NCI-H1092 treated with DMSO at 0.1 percent for 48 hours (cell line): Measurements from ENCODE around the gene PPP4R1.
"Not testable (repeated sequence)": the region's sequence is repeated elsewhere in the genome, so short reads cannot be mapped to it uniquely, and the experiment has no call there.

Source experiments
- DNase-seq: peaks from one replicate; lab custom pipeline; 2025; lab: John Stamatoyannopoulos, UW

PPP4R1 gene, protein sequence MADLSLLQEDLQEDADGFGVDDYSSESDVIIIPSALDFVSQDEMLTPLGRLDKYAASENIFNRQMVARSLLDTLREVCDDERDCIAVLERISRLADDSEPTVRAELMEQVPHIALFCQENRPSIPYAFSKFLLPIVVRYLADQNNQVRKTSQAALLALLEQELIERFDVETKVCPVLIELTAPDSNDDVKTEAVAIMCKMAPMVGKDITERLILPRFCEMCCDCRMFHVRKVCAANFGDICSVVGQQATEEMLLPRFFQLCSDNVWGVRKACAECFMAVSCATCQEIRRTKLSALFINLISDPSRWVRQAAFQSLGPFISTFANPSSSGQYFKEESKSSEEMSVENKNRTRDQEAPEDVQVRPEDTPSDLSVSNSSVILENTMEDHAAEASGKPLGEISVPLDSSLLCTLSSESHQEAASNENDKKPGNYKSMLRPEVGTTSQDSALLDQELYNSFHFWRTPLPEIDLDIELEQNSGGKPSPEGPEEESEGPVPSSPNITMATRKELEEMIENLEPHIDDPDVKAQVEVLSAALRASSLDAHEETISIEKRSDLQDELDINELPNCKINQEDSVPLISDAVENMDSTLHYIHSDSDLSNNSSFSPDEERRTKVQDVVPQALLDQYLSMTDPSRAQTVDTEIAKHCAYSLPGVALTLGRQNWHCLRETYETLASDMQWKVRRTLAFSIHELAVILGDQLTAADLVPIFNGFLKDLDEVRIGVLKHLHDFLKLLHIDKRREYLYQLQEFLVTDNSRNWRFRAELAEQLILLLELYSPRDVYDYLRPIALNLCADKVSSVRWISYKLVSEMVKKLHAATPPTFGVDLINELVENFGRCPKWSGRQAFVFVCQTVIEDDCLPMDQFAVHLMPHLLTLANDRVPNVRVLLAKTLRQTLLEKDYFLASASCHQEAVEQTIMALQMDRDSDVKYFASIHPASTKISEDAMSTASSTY

DNA sequence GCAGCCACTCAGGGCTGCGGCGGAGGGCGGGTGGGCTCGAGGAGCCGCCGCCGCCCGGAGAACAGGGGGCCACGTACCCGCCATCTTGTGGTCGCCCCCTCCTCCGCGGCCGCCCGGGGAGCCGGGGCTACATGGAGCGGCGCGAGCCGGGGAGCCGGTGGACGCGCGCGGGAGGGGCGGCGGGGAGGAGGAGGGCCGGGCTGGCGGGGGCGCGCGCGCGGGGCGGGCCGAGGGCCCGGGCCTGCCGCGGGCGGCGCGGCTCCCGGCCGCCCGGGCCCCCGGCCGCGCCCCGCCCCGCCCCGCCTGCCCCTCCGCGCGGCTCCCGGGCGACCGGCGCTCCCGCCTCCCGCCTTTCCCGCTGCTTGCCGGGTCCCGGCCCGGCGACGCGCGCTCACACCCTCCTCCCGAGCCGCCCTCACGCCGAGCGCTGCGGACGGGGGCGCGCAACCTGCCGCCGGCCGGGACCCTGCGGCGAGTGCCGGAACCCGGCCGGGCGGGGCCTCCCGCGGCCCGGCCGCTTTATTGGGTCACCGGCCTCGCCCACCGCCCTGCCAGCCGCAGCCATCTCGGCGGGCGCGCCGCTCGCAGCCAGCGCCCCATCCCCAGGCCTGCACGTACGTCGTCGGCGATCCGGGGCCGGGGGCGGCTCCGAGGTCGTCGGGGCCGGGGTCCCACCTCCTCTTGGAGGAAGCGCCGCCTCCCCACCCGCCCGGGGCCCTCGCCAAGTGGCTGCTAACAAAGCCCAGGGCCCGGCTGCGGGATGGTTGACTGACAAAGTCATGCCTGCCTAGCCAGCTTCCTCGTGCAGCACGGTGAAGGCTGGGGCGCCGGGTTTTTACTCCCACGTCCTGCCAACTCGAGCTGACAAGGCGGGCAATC, at the start of gene PPP4R1:
Gene PPP4R1, minus strand, starts transcription at position 159 of the 879 bp plus-strand sequence. Its CDS starts 75 bp downstream, at position 84.
- peak; percentile 27 for DNase-seq

DNA sequence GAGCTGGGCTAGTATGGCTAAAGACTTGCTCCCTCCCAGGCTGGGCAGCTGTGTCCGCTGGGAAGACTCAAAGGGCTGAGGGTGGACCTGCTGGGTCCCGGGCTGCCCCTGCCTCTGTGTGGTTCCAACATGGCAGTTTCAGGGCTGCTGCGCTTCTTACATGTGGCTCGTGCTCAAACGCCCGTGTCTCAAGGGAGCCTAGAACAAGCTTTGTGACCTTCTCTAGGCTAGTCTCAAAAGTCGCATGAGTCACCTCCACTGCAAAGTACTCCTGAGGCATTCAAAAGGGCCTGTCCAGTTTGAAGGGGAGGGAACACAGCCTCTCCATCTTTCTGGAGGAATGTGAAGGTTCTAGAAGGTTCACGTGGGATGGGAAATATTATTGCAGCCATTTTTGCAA, 49.0 kb upstream of the PPP4R1 start:
- DNase-seq, result no peak

DNA sequence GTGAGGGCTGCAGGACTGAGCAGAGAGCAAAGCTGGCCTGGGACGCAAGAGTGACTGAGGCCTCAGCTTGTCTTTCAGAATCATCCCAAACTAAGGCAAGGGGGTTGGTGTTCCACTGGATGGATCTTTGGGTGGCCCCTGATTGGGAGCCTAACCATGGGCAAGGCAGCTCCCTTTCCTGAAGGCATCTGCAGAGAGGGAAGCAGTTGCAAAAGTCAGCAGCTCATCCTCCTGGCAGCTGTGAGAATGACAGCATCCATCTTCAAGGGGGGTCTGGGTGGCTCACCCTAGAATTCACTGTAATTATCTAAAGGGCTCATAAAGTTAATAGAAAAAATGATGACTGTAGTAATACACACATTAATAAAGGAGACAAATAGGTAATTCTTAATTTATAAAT, 47.2 kb upstream of the PPP4R1 start:
- DNase-seq, result no peak

DNA sequence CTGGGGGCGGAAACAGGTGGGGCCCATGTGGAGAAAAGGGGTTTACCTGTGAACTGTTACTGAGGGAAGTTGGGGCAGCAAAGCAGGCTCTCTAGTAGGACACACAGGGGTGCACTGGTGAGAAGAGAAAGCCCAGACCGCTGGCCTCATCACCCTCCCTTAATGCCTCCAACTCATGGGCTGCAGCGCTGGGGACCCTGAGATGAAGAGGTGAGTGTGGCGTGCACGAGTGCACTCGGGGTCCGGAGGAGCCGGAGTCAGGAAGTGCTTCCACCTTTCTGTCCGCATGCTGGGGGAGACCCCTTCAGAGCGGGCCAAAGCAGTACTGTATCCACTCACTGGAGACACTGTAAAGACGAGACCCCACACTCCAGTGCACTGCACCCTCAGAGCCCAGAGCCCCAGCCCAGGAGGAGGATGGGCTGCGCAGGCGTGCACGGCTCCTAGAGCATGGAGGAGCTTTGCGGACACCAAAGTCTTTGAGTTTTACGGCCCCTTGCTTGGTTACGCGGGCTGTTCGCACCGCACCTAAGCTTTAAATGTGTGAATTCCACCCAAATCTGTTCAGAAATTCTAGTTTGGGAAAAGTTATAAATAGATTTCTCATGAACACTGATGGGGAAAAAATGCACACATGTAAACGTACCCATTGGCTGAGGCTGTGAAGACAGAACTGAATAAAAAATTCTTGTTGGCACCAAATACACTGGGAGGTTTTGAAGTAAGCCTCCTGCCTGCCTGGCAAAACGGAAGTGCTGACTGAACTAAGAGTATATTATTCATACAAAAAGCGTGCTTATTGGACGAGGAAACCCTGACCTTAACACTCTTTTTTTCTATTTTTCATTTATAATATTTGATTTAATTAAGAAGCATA, 45.4 kb upstream of the PPP4R1 start:
- no peak for DNase-seq

DNA sequence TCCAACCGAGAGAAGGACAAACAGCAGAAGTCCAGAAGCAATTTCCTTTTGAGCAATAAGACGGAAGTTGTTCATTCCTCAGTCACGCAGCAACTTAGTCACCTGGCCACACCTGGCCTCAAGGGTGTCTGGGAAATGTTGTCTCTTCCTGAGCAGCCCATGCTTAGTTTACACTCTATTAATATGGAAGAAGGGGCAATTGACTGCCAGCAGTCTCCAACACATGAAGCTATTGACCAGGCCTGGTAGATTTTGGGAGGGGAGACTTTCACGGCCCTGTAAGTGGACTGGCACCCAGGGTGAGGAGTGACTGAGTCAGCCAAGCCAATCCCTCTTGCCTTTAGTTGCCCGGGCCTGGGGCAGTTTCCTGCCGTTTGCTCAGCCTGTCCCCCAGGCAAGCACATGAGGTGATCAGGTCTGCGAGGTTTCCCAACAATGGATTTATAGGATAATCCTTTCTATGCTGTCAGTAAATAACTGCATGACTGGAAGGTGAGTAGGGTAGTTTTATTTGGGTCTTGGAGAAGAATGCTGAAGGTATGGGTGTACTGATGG, 43.8 kb upstream of the PPP4R1 start:
- no peak for DNase-seq

DNA sequence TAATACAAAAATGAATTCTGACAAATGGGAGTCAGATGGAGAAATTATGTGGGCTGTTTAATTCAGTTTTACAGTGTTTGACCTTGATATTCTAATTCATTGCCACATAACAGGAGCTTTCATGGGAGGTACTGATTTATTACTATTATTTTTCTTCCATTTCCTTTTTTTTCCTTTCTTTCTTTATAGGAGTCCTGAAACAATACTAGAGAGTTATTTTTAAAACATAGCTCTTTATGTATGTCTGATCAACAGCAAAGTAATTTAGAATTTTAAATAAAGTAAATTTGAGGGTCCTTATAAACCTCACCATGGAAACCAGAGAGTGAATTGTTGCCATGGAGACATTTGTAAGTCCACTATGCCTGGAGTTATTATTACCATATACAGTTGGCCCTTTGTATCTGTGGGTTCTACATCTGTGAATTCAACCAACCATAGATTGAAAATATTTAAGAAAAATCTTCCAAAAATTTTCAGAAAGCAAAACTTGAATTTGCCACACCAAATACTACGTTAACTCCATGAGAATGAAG, 40.9 kb upstream of the PPP4R1 start:
- DNase-seq, result no peak

DNA sequence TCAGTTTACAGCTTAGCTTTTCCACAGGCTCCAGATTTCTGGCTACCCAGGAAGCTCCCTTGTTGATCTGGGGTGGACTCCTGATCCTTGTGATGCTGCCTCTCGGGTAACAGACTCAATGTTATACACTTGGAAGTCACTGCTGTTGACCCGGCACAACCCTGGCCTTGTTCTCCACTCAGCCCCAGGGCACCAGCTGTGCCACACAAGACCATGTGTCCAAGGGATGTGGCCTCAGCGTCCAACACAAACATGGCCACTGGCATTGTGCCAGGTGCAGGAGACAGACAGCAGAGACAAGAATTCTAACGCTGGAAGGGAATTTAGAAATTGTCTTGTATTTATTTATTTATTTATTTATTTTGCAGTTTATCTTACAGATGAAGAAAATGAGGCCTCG, 39.0 kb upstream of the PPP4R1 start:
- no peak for DNase-seq

DNA sequence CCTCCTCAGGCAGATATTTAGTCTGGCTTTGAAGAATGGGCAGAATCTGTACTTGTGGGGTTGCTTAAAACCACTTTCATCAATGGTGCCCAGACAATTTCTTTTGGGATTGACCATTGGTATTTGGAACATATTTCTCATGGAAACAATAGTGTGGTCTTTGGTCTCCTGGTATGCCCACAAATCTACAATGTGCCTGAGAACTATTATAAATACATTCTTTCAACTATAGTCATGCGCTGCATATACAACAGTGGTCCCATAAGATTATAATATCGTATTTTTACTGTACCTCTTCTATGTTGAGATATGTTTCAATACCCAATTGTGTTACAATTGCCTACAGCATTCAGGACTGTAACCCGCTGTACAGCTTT, 34.8 kb upstream of the PPP4R1 start:
- DNase-seq, result no peak

DNA sequence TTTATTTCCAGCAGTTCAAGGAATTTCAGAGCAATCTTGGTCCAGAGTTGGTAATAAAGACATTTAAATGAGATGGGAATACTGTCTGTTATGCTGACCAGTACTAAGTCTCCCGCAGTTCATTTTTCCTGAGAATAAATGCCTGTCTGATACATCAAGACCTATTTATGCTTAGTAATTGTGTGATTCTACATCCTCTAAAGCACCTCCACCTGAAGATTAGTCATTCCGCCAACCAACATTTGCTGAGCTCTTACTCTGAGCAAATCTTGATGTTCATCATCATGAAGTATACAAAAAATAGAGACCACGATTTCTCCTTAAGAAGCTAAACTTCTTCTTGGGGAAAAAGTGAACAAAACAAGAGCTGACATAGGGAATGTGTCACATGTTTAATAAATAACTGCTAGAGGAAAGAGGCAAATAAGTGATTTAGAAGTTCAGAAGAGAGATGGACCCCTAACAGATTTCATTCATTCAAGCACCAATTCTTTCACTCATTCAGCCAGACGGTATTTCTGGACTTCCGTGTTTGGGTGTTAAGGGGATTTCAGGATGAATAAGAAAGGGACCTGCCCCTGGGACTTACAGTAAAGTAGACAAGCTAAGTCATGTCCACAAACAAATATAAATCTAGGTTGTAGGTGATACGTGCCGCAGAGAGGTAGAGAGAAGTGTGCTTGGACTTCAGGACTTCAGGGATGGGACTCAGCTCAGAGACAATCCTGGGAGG, 34.2 kb upstream of the PPP4R1 start:
- no peak for DNase-seq

DNA sequence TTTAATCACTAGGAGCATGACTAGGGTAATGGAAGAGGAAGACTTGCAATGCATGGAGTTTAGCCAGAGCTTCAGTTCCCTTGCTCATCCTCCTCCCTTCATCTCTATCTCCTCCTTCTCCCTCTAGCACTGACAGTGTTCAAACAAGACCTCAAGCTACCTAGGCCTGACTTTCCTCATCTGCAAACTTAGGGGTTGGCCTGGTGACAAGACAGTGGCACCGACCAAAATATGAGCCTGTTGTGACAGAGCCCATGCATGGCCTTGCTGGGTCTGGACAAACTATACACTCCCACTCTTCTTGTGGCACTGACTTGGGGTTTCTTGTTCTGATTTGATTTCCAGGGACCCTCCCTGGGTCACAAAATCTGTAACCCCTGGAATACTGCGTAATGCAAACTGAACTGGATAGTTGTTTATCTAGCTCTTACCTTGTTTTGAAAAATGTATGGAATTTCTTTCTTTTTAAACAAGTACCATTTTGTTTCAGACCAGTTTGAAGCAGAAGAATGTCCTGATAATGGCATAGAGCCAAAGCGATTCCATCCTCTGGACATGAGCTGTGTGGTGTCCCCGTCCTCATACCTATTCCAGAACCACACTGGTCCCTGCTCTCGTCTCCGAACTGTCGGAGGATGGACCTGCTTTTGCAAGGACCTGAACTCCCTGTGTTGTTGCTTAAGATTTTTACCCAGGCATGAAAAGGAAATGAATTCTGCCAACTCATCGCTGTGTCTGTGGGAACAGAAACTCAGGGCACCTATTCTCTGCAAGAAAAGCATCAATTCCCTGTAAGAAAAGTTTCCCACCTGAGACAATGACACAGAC, 33.4 kb upstream of the PPP4R1 start:
- no peak for DNase-seq

DNA sequence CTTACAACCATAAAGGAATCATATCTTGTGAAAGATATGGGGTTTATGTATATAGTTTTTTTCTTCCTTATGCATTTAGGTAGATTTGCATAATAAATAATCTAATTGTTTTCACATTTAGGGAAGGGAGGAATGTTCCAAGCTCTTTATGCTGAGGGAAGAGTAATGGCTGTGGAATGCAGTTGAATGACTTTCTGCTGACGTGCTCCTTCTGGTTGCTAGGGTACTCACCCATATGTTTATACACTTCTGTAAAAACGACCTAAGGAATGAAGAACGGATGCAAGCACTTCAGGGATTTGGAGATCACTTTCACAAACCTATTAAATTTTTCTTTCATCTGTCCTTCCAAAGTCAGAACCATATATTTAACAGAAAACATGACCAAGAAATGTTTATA, 29.2 kb upstream of the PPP4R1 start:
- no peak for DNase-seq

DNA sequence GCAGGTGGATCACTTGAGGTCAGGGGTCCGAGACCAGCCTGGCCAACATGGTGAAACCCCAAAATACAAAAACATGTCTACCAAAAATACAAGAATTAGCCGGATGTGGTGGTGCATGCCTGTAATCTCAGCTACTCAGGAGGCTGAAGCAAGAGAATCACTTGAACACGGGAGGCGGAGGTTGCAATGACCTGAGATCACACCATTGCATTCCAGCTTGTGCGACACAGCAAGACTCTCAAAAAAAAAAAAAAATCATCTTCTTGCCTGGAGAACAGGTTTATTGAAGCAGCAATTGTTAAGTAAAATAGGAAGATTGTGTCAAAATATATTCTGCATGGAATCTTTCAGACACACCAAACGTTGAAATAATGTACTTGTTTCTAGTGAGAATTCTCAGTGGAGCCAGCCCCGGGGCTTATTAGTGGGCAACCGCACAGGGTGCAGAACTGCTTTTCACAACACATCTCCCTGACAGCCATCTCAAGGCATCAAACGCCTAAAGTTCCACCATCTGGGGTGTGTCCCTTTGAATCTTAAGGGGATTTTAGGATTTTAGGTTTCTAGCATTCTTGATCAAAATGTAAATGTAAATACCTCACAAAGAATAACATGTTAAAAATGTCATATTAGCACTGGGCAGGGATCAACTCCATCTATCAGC, 28.6 kb upstream of the PPP4R1 start:
- DNase-seq, result no peak

DNA sequence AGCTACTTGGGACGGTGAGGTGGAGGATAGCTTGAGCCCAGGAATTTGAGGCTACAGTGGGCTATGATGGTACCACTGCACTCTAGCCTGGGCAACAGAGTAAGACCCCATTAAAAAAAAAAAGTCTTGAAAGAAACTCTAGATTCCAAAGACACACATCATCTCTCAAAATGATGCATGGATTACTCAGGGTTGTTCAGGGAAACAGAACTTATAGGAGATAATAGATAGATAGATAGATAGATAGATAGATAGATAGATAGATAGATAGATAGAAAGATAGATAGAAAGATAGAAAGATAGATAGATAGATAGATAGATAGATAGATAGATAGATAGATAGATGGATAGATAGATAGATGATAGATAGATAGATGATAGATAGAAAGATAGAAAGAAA, 26.7 kb upstream of the PPP4R1 start:
- not testable (repeated sequence) for DNase-seq

DNA sequence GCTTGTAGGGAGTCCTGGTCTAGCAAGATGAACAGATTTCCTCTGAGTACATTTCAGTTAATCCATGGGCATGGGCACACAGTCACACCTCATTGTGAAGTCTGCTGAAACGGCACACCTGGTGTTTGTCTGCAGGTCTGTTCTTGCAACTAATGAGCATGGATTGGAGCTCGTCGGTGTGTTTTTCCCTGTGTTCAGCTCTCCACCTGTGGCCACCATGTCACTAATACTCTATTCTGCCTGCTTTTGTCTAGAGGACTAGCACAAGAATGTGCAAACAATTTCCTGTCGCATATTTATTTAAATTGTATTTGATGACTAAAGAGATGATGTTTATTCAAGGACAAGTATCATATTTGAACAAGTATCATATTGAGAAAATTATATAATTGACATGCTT, 24.5 kb upstream of the PPP4R1 start:
- DNase-seq, result no peak

DNA sequence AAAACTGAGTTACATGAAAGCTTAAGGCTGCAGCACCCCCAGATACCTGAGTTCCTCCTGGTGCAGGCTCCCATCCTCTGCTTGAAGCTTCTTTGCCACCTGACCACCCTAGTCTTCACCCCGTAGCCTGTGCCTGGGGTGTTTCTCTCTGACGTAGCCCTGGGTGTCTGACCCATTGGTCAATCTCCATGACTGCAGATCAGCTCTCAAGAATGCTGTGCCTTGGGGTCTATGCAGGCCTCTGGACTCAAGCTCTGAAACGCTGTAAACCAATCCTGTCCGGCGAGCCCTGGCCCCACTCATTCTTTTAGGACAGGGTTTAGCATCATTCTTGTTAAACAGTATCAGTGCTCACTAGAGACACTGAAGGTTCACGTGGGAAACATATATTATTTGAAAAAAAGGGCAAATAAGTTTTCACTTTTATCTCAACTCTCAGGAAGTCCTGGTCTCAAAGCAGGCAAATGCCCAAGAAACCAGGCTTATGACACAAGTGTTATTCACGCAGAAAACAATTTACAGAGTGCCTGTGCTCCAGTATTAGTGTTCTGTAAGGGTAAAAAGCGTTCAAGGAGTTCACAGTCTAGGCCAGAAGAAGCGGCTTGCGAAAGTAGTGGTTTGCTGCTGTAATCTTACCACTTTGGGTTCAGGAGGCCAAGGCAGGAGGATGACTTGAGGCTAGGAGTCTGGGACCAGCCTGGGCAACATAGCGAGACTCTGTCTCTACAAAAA, 22.8 kb upstream of the PPP4R1 start:
- no peak for DNase-seq

DNA sequence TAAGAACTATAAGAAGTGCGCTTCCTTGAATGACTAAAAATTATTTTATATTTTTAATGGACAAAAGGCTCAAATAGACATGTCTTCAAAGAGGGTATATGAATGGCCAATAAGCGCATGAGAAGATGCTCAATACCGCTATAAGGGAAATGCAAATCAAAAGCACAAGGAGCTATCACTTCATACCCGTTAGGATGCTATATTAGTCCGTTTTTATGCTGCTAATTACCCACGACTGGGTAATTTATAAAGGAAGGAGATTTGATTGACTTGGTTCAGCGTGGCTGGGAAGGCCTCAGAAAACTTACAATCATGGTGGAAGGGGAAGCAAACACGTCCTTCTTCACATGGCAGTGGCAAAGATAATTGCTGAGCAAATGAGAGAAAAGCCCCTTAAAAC, 20.5 kb upstream of the PPP4R1 start:
- DNase-seq, result no peak

DNA sequence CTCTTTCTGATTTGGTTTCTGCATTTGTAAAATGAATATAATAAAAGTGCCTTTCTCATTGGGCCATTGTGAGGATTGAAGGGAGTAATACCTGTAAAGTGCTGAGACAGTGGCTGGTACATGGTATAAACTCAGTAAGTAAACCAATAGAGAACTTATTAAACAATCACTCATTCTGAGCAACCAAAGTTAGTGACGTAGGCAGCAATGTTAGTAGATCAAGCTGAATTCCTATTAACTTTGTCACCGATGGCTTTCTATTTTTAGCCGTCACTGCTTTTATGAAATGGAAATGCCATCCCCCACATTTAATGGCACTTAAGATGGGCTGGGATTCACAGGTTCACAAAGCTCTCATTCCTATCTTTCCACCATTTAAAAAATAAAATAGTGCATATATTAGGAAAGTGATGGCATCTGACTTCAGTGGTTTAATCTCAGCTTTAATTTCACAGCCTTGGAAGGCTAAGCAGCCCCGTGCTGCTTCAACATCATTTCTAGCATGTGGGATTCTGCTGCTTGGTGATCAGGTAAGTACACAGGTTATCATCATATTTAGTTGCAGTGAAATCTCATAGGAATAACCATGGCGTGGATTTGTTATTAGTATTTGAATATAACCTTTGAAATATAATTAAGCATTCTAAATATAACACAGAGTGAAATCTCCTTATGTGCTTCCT, 17.6 kb upstream of the PPP4R1 start:
- no peak for DNase-seq
